ENCODE results near the gene CDK5R2. TPM values are rescaled to one million over a fixed set of nuclear protein-coding genes. Genes with fewer than 3 reads are reported as not detected.
"Not testable (repeated sequence)": the region's sequence is repeated elsewhere in the genome, so short reads cannot be mapped to it uniquely, and the experiment has no call there.

Gene CDK5R2
- polyA plus RNA-seq, 1 donor (not counting 4 experiments of a cell fraction or from before 2014, with no cell fraction given) = not detected

DNA sequence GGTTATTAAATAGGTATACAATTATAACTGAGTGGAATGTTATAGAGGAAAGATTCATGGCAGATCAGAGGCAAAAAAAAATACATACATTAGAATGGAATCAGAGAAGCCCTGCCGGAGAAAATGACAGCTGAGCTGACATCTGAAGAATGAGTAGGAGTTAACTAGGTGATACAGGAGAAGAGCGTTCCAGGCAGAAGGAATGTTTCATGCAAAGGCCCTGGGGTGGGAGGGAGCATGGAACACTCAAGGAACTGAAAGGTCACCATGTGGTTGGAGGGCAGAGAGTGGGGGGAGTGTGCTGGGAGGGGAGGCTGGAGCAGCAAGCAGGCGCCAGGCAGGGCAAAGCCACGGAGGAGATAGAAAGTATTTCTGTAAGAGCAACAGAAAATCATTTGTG lies 31.6 kb upstream of the CDK5R2 start:
- Histone ChIP-seq H4K20me1 (ENCODE audit: control insufficient read depth, extremely low read depth, insufficient read depth, low read length) (no peaks in the 10 kb centered on the region), H3K9me1 (ENCODE audit: control insufficient read depth, extremely low read depth, insufficient read depth, low read length) (no peaks in the 10 kb centered on the region), H3K79me2 (ENCODE audit: control insufficient read depth, insufficient read depth, low read length) (no peaks in the 10 kb centered on the region), H3K4me2 (ENCODE audit: control insufficient read depth, extremely low read depth, insufficient read depth, low read depth, low read length) (no peak overlapping the region), H2AFZ (ENCODE audit: control insufficient read depth, low read length) (no peak overlapping the region), H3K36me3 (ENCODE audit: control insufficient read depth in 2 of 2, extremely low read depth in 1 of 2, insufficient read depth in 2 of 2, low read length in 2 of 2) (no peaks in the 10 kb centered on the region), H3K9me3 (ENCODE audit: control insufficient read depth, low read depth, low read length) (no peaks in the 10 kb centered on the region), H3K9ac (ENCODE audit: control insufficient read depth, extremely low read depth, insufficient read depth, low read length) (no peak overlapping the region), H3K4me3 (ENCODE audit: control insufficient read depth in 2 of 3, extremely low read depth in 1 of 3, insufficient read depth in 2 of 3, low read depth in 1 of 3, low read length in 3 of 3) (no peak overlapping the region), H3K4me1 (ENCODE audit: control insufficient read depth, extremely low read depth, insufficient read depth, low read length) (no peaks in the 10 kb centered on the region), H3K27ac (ENCODE audit: control insufficient read depth, insufficient read depth, low read length) (no peak overlapping the region), H3K27me3 (ENCODE audit: control insufficient read depth, extremely low read depth, insufficient read depth, low read length) (peaks cover 17% of the 10 kb centered on the region)
- TF ChIP-seq, protein P1, sequence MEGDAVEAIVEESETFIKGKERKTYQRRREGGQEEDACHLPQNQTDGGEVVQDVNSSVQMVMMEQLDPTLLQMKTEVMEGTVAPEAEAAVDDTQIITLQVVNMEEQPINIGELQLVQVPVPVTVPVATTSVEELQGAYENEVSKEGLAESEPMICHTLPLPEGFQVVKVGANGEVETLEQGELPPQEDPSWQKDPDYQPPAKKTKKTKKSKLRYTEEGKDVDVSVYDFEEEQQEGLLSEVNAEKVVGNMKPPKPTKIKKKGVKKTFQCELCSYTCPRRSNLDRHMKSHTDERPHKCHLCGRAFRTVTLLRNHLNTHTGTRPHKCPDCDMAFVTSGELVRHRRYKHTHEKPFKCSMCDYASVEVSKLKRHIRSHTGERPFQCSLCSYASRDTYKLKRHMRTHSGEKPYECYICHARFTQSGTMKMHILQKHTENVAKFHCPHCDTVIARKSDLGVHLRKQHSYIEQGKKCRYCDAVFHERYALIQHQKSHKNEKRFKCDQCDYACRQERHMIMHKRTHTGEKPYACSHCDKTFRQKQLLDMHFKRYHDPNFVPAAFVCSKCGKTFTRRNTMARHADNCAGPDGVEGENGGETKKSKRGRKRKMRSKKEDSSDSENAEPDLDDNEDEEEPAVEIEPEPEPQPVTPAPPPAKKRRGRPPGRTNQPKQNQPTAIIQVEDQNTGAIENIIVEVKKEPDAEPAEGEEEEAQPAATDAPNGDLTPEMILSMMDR (optimal IDR thresholded peaks at IDR 0.05 in 1 of 3, IDR thresholded peaks at IDR 0.05 in 1 of 3, conservative IDR thresholded peaks at IDR 0.05 in 1 of 3; ENCODE audit: extremely low read depth in 1 of 3, insufficient read depth in 2 of 3, low read length in 3 of 3) = no peak
- no peak for DNase-seq (ENCODE audit: low read depth, low spot score)
- no peak for FAIRE-seq
- dilution Hi-C loops (cut with MboI; ENCODE audit: extremely low pct_ligation_motif_present, low sequenced_read_pairs) = no loop called here

DNA sequence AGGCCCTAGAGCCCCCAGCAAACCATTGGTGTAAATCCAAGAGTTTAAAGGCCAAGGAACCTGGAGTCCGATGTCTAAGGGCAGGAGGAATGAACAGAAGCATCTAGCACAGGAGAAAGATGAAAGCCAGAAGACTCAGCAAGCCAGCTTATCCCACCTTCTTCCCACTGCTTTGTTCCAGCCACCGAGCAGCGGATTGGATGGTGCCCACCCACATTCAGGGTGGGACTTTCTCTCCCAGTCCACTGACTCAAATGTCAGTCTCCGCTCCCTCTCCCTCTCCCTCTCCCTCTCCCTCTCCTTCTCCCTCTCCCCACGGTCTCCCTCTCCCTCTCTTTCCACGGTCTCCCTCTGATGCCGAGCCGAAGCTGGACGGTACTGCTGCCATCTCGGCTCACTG lies 29.0 kb upstream of the CDK5R2 start:
- H3K9me3 ChIP-seq (ENCODE audit: control insufficient read depth, low read depth, low read length); H4K20me1 ChIP-seq (ENCODE audit: control insufficient read depth, extremely low read depth, insufficient read depth, low read length); H3K9ac ChIP-seq (ENCODE audit: control insufficient read depth, extremely low read depth, insufficient read depth, low read length); H3K9me1 ChIP-seq (ENCODE audit: control insufficient read depth, extremely low read depth, insufficient read depth, low read length); H3K4me3 ChIP-seq (ENCODE audit: control insufficient read depth in 2 of 3, extremely low read depth in 1 of 3, insufficient read depth in 2 of 3, low read depth in 1 of 3, low read length in 3 of 3); H2AFZ ChIP-seq (ENCODE audit: control insufficient read depth, low read length); H3K4me2 ChIP-seq (ENCODE audit: control insufficient read depth, extremely low read depth, insufficient read depth, low read depth, low read length); H3K79me2 ChIP-seq (ENCODE audit: control insufficient read depth, insufficient read depth, low read length); H3K36me3 ChIP-seq (ENCODE audit: control insufficient read depth in 2 of 2, extremely low read depth in 1 of 2, insufficient read depth in 2 of 2, low read length in 2 of 2); H3K4me1 ChIP-seq (ENCODE audit: control insufficient read depth, extremely low read depth, insufficient read depth, low read length); FAIRE-seq; DNase-seq (ENCODE audit: low read depth, low spot score); dilution Hi-C loops (cut with MboI; ENCODE audit: extremely low pct_ligation_motif_present, low sequenced_read_pairs); H3K27ac ChIP-seq (ENCODE audit: control insufficient read depth, insufficient read depth, low read length): not testable (repeated sequence)
- H3K27me3 ChIP-seq (ENCODE audit: control insufficient read depth, extremely low read depth, insufficient read depth, low read length) = peaks cover 17% of the 10 kb centered on the region

DNA sequence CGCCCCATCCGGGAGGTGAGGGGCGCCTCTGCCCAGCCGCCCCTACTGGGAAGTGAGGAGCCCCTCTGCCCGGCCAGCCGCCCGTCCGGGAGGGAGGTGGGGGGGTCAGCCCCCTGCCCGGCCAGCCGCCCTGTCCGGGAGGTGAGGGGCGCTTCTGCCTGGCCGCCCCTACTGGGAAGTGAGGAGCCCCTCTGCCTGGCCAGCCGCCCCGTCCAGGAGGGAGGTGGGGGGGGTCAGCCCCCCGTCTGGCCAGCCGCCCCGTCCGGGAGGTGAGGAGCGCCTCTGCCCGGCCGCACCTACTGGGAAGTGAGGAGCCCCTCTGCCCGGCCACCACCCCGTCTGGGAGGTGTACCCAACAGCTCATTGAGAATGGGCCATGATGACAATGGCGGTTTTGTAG lies 27.7 kb upstream of the CDK5R2 start:
- H4K20me1 ChIP-seq (ENCODE audit: control insufficient read depth, extremely low read depth, insufficient read depth, low read length); DNase-seq (ENCODE audit: low read depth, low spot score); H3K9ac ChIP-seq (ENCODE audit: control insufficient read depth, extremely low read depth, insufficient read depth, low read length); H3K4me2 ChIP-seq (ENCODE audit: control insufficient read depth, extremely low read depth, insufficient read depth, low read depth, low read length); H3K4me1 ChIP-seq (ENCODE audit: control insufficient read depth, extremely low read depth, insufficient read depth, low read length); H3K4me3 ChIP-seq (ENCODE audit: control insufficient read depth in 2 of 3, extremely low read depth in 1 of 3, insufficient read depth in 2 of 3, low read depth in 1 of 3, low read length in 3 of 3); H3K27ac ChIP-seq (ENCODE audit: control insufficient read depth, insufficient read depth, low read length); H3K79me2 ChIP-seq (ENCODE audit: control insufficient read depth, insufficient read depth, low read length); dilution Hi-C loops (cut with MboI; ENCODE audit: extremely low pct_ligation_motif_present, low sequenced_read_pairs); H2AFZ ChIP-seq (ENCODE audit: control insufficient read depth, low read length); H3K9me3 ChIP-seq (ENCODE audit: control insufficient read depth, low read depth, low read length); H3K36me3 ChIP-seq (ENCODE audit: control insufficient read depth in 2 of 2, extremely low read depth in 1 of 2, insufficient read depth in 2 of 2, low read length in 2 of 2); H3K9me1 ChIP-seq (ENCODE audit: control insufficient read depth, extremely low read depth, insufficient read depth, low read length); FAIRE-seq: not testable (repeated sequence)
- peaks cover 10% of the 10 kb centered on the region for H3K27me3 ChIP-seq (ENCODE audit: control insufficient read depth, extremely low read depth, insufficient read depth, low read length)
